HG03521 (cell line): ENCODE measurements around the gene ATF6.

Experiments used
- ATAC-seq: cut with Tn5 transposase; IDR thresholded peaks from one replicate; pipeline ENCODE4 v1.9.1; 2021; ENCODE audit warnings: mild to moderate bottlenecking, moderate library complexity; ENCODE audit not compliant: unreplicated experiment

Gene ATF6

GRCh38 chr1:161930064-161930463, 163.9 kb downstream of the ATF6 start:
- ATAC-seq, result no peak

GRCh38 chr1:161932668-161933067, 166.5 kb downstream of the ATF6 start:
- ATAC-seq, result no peak

- no peak for ATAC-seq
These were observed 167.8 kb downstream of the ATF6 start for GRCh38 chr1:161933592-161934588.

GRCh38 chr1:161935264-161935663, 169.1 kb downstream of the ATF6 start:
- ATAC-seq, result no peak

GRCh38 chr1:161936786-161937185, 170.7 kb downstream of the ATF6 start:
- no peak for ATAC-seq

- ATAC-seq, result no peak
These were observed 174.9 kb downstream of the ATF6 start for GRCh38 chr1:161940866-161941591.

GRCh38 chr1:161941726-161942436, 175.8 kb downstream of the ATF6 start:
- ATAC-seq, result no peak

- no peak for ATAC-seq
These were observed 177.6 kb downstream of the ATF6 start for GRCh38 chr1:161943737-161944136.

- ATAC-seq, result no peak
These were observed 178.3 kb downstream of the ATF6 start for GRCh38 chr1:161944381-161944780.

- ATAC-seq, result no peak
These were observed 179.4 kb downstream of the ATF6 start for GRCh38 chr1:161945306-161946060.

- no peak for ATAC-seq
These were observed 180.2 kb downstream of the ATF6 start for GRCh38 chr1:161946071-161946987.

GRCh38 chr1:161948435-161948834, 182.3 kb downstream of the ATF6 start:
- ATAC-seq, result no peak

GRCh38 chr1:161949548-161949947, 183.4 kb downstream of the ATF6 start:
- ATAC-seq, result no peak

GRCh38 chr1:161950377-161950776, 184.3 kb downstream of the ATF6 start:
- no peak for ATAC-seq

GRCh38 chr1:161951646-161952045, 185.5 kb downstream of the ATF6 start:
- ATAC-seq, result no peak

GRCh38 chr1:161952607-161953172, 186.6 kb downstream of the ATF6 start:
- ATAC-seq, result no peak

- no peak for ATAC-seq
These were observed 187.3 kb downstream of the ATF6 start for GRCh38 chr1:161953256-161953920.

- ATAC-seq, result no peak
These were observed 187.9 kb downstream of the ATF6 start for GRCh38 chr1:161954050-161954449.

- no peak for ATAC-seq
These were observed 188.3 kb downstream of the ATF6 start for GRCh38 chr1:161954466-161954865.
